Ureter (tissue), 1 donor: ENCODE measurements around the gene CHST8. TPM values are rescaled to one million over a fixed set of nuclear protein-coding genes. Genes with fewer than 3 reads are reported as not detected.

Source experiments
- DNase-seq: peaks from one replicate; pipeline ENCODE4 v3.0.0-alpha.2; 2020; ENCODE audit warnings: low spot score
- total RNA-seq: library from RNA; stranded (reverse); gene quantifications from one replicate; pipeline ENCODE4 v1.2.4, GENCODE V29; 2023
- donor health status: DM: yes; HTN: yes; CAD: no.

Gene CHST8
- total RNA-seq, 1 donor from 2014 or later, result 0.89 TPM

GRCh38 chr19:33737681-33738371 lies 116.1 kb downstream of the CHST8 start:
- no peak for DNase-seq

GRCh38 chr19:33740811-33741396 lies 119.2 kb downstream of the CHST8 start:
- DNase-seq, result no peak

DNA sequence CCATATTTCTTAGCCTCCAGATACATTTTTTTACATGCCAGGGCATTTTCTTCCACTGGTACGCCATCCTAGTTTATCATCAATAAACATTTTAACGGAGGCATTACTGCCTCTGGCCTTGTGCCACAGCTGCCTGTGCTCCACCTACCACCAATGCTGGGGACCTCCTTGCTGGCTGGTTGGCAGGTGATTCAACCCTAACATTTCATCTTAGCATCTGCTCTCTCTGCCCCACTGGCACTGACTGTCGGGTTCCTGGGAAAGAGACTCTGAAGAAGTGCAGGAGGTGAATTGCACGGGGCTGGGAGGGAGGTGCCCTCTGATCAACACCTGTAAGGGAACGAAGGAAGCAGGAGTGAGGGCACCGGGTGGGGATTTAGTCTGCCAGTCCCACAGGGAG lies 123.5 kb downstream of the CHST8 start:
- no peak for DNase-seq

- no peak for DNase-seq
These were observed 124.4 kb downstream of the CHST8 start for GRCh38 chr19:33746159-33746558.

- no peak for DNase-seq
These were observed 125.5 kb downstream of the CHST8 start for GRCh38 chr19:33747273-33747672.

- DNase-seq, result no peak
These were observed 126.5 kb downstream of the CHST8 start for GRCh38 chr19:33748231-33748630.

GRCh38 chr19:33749016-33749415 lies 127.3 kb downstream of the CHST8 start:
- no peak for DNase-seq

- no peak for DNase-seq
These were observed 127.9 kb downstream of the CHST8 start for GRCh38 chr19:33749619-33750175.

DNA sequence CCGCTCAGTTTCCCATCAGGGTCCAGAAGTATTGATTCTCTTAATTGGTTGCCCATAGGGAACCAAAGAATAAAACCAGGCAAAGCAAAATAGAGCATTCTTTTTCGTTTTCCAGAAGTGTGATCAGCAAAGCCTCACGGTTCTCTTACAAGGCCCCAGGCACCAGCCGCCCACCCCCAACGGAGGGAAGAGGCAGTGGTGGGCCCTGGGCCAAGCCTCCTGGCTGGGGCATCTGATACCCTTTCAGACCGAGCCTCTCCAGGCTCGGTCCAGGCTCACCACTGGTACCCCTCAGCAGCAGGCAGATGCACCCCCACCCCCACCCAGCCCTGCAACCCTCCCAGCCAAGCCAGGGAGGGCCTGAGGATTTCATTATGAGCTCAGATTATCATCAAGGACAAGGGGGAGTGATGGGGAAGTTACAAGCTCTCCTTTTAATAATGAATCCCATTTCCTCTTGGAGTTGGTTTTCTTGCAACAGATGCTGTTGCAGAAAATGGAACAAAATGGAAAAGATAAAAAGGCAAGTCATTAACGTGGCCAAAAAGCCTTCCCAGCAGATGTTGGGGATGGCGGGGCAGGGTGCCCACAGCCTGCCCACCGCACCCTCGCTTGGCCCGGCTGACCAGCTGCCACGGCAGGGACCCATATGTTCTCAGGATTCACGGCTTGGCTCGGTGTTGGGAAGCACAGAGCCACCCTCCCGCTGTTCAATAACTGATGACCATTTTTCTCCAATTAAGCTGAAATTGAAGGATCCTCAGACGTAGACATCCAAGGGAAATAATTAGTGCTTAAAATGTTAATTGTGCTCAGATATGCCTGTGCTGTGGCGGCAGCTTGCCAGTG lies 129.1 kb downstream of the CHST8 start:
- no peak for DNase-seq

GRCh38 chr19:33751436-33751770 lies 129.7 kb downstream of the CHST8 start:
- no peak for DNase-seq

DNA sequence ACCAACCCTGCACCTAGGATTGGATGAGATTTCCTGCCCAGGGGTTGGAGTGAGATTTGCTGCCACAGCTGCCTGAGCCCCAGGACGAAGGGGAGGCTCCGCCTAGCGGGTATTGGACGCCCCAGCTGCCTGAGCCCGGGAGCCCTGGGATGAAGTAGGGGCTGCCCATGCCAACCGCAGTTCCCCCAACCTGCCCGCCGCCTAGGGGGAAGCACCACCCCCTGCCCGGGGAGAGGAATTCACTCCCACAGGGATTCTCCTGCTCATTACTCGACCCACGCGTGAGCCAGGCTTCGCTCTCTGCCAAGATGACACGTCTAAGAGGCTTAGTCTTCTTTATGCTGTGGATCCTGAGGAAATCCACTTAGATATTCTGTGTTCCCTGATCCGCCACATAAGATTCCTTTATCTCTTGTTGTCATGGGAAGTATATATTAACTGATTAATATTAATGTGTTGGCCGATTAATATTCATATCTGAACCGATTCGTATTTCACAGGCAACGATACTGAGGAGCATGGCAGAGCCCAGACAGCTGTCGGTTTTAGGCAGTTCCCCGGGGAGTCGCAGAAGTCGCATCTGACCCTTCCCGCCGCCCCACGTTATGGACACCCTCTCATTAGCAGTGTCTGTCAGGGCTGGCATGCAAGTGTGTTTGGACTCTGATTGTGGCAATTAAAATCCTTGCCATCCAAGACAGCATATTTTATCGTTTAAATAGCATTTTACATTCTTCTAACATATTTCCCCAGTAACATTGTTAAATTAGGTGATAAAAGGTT lies 130.5 kb downstream of the CHST8 start:
- DNase-seq, result no peak

- no peak for DNase-seq
These were observed 131.2 kb downstream of the CHST8 start for GRCh38 chr19:33752945-33753344.

DNA sequence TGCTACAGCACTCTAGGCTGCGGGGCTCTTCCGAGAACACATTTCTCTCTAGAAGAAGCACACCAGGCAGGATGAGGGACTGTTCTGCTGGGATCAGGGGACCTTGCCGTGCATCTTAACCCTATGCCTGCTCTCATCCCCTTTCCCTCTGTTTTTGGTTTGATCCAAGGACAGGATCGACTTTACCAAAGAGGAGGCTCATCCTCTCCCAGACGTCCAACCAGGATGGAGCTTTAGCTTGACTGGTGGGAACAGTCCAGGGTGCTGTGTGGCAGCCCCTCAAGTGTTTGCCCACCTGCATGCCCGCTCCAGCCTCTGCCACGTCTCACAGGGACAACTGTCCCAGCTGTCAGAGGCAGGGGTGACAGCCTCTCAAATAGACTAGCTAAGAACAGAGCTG lies 132.6 kb downstream of the CHST8 start:
- DNase-seq, result no peak

DNA sequence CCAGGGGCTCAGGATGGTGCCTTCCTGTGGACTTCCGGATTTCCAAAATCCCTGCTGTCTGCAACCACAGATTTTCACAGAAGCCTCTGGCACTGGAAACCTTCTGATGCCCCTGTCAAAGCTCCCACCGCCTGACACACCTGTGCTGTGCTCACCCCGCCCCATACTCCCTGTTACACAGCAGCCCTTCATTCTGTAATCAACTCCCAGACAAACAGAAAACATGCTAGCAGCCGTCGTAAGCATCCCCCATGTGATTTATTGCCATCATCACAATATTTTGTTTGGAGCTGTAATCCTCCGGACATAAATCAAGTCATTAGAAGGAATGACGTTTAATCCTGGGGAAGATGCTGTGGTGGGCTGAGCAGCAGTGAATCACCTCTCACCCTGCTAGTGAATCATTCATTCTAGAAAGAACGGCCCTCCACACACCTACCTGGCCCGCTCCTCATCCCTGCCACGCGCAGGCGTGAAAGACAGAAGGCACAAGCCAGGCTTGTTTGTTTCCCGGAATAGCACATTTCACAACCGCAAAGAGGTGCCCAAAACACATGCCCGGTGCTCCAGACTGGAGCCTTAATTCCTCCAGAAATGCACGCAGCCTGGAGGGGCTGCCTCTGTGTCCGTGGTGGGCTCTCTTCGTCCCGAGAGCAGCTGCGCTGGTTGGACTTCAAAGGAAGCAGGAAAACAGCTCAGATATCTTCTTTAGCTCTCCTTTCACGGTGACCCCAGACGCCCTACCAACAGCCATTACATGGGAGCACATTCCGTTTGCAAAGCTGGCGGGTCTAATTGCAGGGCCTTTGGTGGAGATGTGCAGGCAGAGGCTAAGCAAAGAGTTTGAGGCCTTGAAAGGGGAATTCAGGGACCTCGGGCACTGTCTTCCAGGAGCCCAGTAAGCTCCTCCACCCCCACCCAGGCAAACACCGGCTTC lies 133.6 kb downstream of the CHST8 start:
- no peak for DNase-seq

- DNase-seq, result no peak
These were observed 134.4 kb downstream of the CHST8 start for GRCh38 chr19:33756177-33756576.

DNA sequence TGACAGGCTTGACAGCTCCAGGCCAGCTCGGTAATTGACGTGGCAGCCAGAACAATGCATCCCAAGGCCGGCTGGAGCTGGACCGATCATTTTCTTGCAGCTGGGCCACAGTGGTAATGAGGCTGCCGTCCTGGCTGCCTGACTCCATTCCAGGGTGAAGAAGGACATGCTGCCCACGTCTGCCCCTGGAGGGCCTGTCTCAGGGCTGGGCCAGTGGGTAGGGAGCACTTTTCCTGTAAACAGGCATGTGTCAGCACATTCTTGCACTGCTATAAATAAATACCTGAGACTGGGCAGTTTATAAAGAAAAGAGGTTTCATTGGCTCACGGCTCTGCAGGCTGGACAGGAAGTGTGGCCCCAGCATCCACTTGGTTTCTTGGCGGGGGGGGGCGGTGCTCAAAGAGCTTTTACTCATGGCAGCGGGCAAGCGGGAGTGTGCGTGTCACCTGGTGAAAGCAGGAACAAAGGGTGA lies 136.8 kb downstream of the CHST8 start:
- peak; percentile 79 for DNase-seq

GRCh38 chr19:33759356-33759755 lies 137.6 kb downstream of the CHST8 start:
- DNase-seq, result no peak

DNA sequence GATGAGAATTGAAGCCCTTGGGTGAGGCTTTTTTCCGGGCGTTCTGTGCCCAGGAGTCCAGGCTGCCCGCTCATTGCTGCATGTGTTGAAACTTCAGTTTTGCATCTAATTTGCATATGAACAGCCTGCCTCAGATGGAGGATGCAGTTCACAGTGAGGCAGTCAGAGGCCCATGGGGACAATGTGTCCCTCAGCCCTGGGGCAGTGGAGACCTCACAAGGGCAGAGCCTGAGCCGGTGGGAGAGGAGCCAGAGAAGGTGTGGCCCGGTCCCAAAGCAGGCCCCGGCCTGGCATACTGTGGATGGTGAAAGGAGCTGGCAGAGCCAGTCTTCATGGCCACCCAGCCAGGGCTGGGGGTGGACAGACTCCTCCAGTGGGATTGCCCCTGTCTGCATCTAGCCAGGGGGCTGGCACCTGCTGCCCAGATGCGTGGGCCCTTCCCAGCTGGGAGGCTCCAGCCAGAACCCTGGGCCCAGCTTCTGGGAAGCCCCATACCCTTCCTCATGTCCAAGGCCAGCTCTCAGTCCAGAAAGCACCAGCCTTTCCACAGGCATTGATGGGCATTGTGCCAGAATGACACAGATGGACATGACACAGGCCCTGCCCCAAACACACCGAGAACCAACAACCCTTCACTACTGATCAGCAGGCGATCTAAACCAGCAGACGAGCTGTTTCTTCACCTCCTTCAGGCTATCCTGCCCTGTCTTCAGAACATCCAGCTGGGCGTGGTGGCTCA lies 142.0 kb downstream of the CHST8 start:
- DNase-seq, result no peak

GRCh38 chr19:33766623-33767022 lies 144.9 kb downstream of the CHST8 start:
- DNase-seq, result no peak

DNA sequence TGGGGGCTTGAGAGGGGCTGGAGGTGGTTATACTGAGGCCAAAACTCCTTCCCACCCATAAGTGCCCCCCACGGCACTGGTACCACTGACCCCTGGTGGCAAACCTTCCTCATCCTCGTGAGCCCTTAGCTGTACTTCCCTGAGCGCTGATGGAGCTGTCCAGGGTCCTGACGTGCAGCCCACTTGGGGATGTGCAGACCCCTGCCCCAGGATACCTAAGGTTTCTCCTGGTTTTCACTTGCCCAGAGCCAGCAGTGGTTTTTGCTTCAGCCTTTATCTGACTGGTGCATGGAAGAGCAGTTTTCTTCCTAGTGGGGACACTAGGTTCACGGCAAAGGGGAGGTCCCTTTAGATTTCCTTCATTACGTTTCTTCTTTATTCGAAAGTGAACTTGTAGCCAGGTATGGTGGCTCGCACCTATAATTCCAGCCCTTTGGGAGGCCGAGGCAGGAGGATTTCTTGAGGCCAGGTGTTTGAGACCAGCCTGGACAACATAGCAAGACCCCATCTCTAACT lies 146.2 kb downstream of the CHST8 start:
- DNase-seq, result no peak
